Vagina (tissue), 2 donors: ENCODE results near the gene SUSD2.

Experiments
- POLR2A ChIP-seq, 2 donors: fragments of 450-650 bp; IDR thresholded peaks; one replicate each; pipeline ENCODE4 v1.6.1; 2017; ENCODE audit warnings: antibody characterized with exemption in 2 of 2, mild to moderate bottlenecking in 2 of 2, moderate library complexity in 2 of 2
- POLR2AphosphoS5 ChIP-seq, 2 donors: sonication (generic); formaldehyde crosslinking; IDR thresholded peaks; one replicate each; pipeline ENCODE4 v1.9.0; 2017; ENCODE audit warnings: antibody characterized with exemption in 2 of 2, mild to moderate bottlenecking in 2 of 2, low read depth in 1 of 2; ENCODE audit not compliant: insufficient read depth in 1 of 2
- TF ChIP-seq, protein P1 (sequence below), 3 experiments: fragments of 450-650 bp in 2 of 3; fragments of 200-600 bp in 1 of 3; sonication (generic) in 1 of 3; IDR thresholded peaks; one replicate each; pipeline ENCODE4 v1.5.1; 2017 to 2019; ENCODE audit warnings: antibody characterized with exemption in 3 of 3, mild to moderate bottlenecking in 2 of 3, moderate library complexity in 2 of 3

DNA sequence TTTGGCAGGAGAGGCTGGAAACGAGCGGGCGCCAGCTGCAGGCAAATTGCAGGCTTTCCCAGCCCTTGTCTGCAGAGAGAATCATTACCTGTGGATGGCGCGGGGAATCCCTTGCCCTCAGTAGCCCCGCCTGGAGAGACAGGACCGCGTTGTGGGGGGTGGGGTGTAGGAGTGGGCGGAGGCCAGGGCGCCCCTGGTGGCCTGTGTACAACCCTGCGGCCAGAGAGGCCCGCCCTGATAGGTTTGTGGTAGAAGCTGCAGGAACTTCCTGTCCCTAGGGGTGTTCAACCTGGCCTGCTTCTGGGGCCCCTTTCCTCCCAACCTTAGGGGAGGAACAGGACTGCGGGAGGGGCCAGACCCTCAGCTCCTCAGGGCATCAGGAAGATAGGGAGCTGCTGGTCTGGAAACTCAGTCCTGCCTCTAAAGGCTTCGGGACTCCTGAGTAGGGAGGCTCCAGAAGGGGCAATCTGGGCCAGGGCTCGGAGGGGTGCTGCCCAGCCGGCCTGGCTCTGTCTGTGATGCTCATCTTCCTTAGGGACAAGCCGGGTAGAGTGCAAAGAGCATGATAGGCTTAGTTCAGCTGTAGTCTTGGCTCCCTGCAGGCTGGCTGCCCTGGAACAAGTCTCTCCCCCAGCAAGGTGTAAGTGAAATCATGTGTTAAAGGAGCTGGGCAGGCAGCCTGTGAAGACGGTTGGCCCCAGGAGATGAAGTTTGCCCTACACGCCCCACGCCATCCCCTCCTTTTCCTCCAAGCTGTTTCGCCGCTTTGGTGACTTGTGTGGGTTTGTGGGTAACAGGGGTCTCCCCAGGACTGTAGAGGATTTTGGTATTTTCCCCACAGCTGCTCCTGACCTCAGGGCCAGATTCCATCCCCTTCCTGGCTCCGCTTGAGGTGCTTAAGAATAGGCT lies 24.1 kb upstream of the SUSD2 start:
- TF ChIP-seq, protein P1, sequence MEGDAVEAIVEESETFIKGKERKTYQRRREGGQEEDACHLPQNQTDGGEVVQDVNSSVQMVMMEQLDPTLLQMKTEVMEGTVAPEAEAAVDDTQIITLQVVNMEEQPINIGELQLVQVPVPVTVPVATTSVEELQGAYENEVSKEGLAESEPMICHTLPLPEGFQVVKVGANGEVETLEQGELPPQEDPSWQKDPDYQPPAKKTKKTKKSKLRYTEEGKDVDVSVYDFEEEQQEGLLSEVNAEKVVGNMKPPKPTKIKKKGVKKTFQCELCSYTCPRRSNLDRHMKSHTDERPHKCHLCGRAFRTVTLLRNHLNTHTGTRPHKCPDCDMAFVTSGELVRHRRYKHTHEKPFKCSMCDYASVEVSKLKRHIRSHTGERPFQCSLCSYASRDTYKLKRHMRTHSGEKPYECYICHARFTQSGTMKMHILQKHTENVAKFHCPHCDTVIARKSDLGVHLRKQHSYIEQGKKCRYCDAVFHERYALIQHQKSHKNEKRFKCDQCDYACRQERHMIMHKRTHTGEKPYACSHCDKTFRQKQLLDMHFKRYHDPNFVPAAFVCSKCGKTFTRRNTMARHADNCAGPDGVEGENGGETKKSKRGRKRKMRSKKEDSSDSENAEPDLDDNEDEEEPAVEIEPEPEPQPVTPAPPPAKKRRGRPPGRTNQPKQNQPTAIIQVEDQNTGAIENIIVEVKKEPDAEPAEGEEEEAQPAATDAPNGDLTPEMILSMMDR (IDR thresholded peaks at IDR 0.05), result peak; percentile 38 to 82 (median 54)
- TF ChIP-seq POLR2A (IDR thresholded peaks at IDR 0.05), result no peak
- TF ChIP-seq POLR2AphosphoS5 (IDR thresholded peaks at IDR 0.05; ENCODE audit: insufficient read depth in 1 of 2, low read depth in 1 of 2), result peak in 1 of 2 donors; percentile 65
